Colonic mucosa (tissue), 4 donors: ENCODE measurements around the gene PREX1. TPM values are rescaled to one million over a fixed set of nuclear protein-coding genes. Genes with fewer than 3 reads are reported as not detected.

Experiments used
- DNase-seq: peaks from one replicate; pipeline ENCODE4 v3.0.0-alpha.2; 2020
- H3K27ac ChIP-seq: fragments of 200-600 bp; one replicate; pipeline ENCODE4 v1.8.0; 2021
- H3K27me3 ChIP-seq: fragments of 200-600 bp; one replicate; pipeline ENCODE4 v1.8.0; 2021
- H3K36me3 ChIP-seq: fragments of 200-600 bp; one replicate; pipeline ENCODE4 v1.8.0; 2021
- H3K4me1 ChIP-seq: fragments of 200-600 bp; one replicate; pipeline ENCODE4 v1.8.0; 2021; ENCODE audit warnings: mild to moderate bottlenecking
- H3K4me3 ChIP-seq: fragments of 200-600 bp; one replicate; pipeline ENCODE4 v1.8.0; 2021
- H3K9ac ChIP-seq, 2 donors: one replicate each; pipeline ENCODE4 v1.7.0; 2013; ENCODE audit warnings: control low read depth in 2 of 2, low read depth in 2 of 2, low read length in 2 of 2
- H3K9me3 ChIP-seq: fragments of 200-600 bp; one replicate; pipeline ENCODE4 v1.8.0; 2021
- CTCF ChIP-seq: fragments of 200-600 bp; IDR thresholded peaks from one replicate; pipeline ENCODE4 v1.8.0; 2022; ENCODE audit warnings: antibody characterized with exemption, mild to moderate bottlenecking
- intact Hi-C: fragments of 100-400 bp; cut with DNase I; formaldehyde crosslinking; loops from one replicate; pipeline ENCODE4 v1.14.1; 2022
- total RNA-seq, 2 donors: library from RNA; stranded (reverse); fragmentation: NEBNext Ultra II Directional in 1 of 2; extraction: Animal tissue kit (Norgen Biotek cat#: 25700) in 1 of 2; gene quantifications; one replicate each; pipeline ENCODE4 v1.2.1, GENCODE V29; 2021
- donor health status: healthy.
- donor health status: DM: no; HTN: no; CAD: no.
- donor health status: DM: no; HTN: no; CAD: no.

PREX1 gene
- total RNA-seq, 2 donors from 2014 or later = 7.2 to 24.6 TPM

GRCh38 chr20:48714764-48715163 is 113.0 kb downstream of the PREX1 start:
- no peaks in the 10 kb centered on the region for H3K36me3 ChIP-seq
- no peaks in the 10 kb centered on the region for H3K9me3 ChIP-seq
- no peak overlapping the region for H3K4me3 ChIP-seq
- no peaks in the 10 kb centered on the region for H3K4me1 ChIP-seq
- no peak for TF ChIP-seq CTCF
- DNase-seq = no peak
- no peak overlapping the region for H3K9ac ChIP-seq
- intact Hi-C loops = no loop called here
- H3K27me3 ChIP-seq = no peaks in the 10 kb centered on the region
- H3K27ac ChIP-seq = no peak overlapping the region

DNA sequence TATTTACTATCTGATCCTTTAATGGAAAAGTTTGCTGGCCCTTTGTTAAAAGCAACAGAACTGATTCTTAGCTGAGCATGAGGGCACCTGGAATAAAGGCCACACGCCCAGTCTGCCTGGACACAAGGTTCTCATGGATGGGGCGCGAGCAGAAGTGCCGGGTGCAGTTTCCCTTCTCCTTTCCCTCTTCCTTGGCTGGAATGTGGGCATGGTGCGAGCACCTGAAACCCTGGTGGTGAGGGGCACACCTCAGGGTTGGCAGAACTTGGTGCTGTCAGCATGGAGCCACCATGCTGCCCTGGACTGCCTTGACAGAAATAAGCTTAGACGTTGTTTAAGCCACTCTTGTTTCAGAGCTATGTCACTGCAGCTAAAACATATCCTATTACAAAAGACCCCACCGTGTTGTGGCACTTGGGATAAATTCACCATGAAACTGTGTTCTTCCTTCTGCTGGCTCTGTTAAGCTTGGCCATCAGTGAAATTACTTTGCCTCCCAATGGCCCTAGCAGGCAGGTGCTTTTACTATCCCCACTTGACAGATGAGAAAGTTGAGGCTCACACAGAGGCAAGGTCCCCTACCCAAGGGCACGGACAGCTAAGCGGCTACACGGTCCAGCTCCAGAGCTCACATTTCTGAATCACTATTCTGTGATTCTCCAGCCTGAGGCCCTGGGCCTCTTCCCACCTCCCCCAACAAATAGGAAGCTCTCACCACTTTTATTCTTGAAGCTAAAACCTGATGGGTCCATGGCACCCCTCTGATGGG is 115.9 kb downstream of the PREX1 start:
- Histone ChIP-seq H3K4me1 (no peaks in the 10 kb centered on the region), H3K4me3 (no peak overlapping the region), H3K9ac (no peak overlapping the region), H3K27me3 (no peaks in the 10 kb centered on the region), H3K36me3 (no peaks in the 10 kb centered on the region), H3K27ac (no peak overlapping the region), H3K9me3 (no peaks in the 10 kb centered on the region)
- TF ChIP-seq CTCF = no peak
- intact Hi-C loops = no loop called here
- DNase-seq = no peak

GRCh38 chr20:48711044-48711428 is 116.8 kb downstream of the PREX1 start:
- H3K27me3 ChIP-seq = no peaks in the 10 kb centered on the region
- H3K9me3 ChIP-seq = no peaks in the 10 kb centered on the region
- H3K9ac ChIP-seq = no peak overlapping the region
- H3K36me3 ChIP-seq = no peaks in the 10 kb centered on the region
- H3K4me3 ChIP-seq = no peak overlapping the region
- no peak overlapping the region for H3K27ac ChIP-seq
- no peak for TF ChIP-seq CTCF
- intact Hi-C loops = no loop called here
- H3K4me1 ChIP-seq = no peaks in the 10 kb centered on the region
- no peak for DNase-seq

- DNase-seq = no peak
- H3K4me1 ChIP-seq = no peaks in the 10 kb centered on the region
- no peaks in the 10 kb centered on the region for H3K27me3 ChIP-seq
- intact Hi-C loops = no loop called here
- no peak overlapping the region for H3K27ac ChIP-seq
- no peak for TF ChIP-seq CTCF
- H3K9ac ChIP-seq = no peak overlapping the region
- no peaks in the 10 kb centered on the region for H3K9me3 ChIP-seq
- no peak overlapping the region for H3K4me3 ChIP-seq
- no peaks in the 10 kb centered on the region for H3K36me3 ChIP-seq
Measured at GRCh38 chr20:48710341-48711043, 117.3 kb downstream of the PREX1 start.

GRCh38 chr20:48709744-48710143 is 118.1 kb downstream of the PREX1 start:
- H3K9me3 ChIP-seq = no peaks in the 10 kb centered on the region
- no peak overlapping the region for H3K27ac ChIP-seq
- H3K27me3 ChIP-seq = no peaks in the 10 kb centered on the region
- H3K9ac ChIP-seq = no peak overlapping the region
- intact Hi-C loops = no loop called here
- no peak for TF ChIP-seq CTCF
- no peak for DNase-seq
- no peaks in the 10 kb centered on the region for H3K4me1 ChIP-seq
- no peaks in the 10 kb centered on the region for H3K36me3 ChIP-seq
- H3K4me3 ChIP-seq = no peak overlapping the region
